ENCODE measurements around the gene CORO2B.

The CORO2B gene

DNA sequence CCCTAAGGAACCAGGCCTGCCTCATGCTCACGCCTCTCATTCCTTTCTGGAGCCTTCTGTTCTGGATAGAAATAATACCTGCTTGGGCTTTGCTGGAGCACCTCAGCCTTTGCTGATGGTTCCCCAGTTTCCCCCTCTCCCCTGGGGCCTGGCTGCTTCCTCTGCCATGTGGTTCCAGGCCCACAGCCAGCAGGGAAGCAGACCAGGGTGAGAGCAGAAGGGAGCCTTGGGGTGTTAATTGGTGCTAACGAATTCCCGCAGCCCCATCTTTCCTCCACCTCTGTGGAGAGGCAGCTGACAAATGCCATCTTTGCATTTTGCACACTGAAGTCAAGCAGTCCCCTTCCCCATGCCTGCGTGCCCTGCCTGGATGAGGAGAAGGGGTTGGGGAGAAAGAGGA is 13.1 kb upstream of the CORO2B start:
- intact Hi-C loops (cut with DNase I) = no loop called here
- peak in 1 of 42 donors; percentile 2 for DNase-seq

DNA sequence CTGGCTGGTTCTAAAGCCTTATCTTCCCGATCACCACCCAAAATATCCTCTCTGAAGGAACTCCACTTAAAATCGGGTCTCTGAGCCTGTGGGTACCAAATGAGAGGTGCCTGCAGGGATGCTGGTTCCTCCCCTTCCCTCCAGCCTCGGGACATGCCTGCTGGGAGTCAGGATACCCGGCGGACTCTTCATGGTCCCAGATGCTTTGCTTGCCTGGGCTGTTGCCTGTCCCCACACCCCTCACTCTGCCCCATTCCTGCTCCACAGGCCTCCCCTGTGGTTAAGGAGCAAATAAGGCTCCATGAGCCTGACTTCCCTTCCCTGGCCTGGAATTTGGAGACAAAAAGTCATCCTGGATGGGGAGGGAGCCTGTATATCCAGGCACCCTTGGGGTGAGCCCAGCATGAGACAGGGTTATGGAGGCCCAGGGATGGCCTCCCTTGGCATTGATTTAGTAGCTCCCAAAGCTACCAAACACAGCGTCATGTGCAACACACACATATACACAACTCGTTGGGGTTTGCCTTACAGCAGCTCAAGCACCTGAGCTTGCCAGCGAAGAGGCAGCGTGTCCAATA is 12.3 kb upstream of the CORO2B start:
- intact Hi-C loops (cut with DNase I) = no loop called here
- no peak for DNase-seq

DNA sequence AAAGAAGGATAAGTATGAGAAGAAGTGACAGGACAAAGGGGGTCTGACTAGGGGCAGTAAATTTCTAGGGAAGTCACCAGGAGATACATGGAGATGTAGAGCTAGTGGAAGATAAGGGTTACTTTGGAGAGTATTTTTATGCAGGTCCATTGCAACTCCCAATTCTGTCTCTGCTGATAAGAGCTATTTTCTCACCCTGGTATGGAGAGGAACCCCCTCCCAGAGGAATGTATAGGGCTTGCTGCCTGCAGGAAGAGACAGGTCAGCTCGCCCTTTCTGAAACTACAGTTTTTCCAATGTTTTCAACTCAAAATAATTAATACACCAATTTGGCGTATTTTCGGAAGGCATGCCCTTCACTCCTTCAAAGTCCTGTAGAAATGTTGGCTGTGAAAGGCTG is 11.4 kb upstream of the CORO2B start:
- intact Hi-C loops (cut with DNase I) = no loop called here
- DNase-seq = no peak

DNA sequence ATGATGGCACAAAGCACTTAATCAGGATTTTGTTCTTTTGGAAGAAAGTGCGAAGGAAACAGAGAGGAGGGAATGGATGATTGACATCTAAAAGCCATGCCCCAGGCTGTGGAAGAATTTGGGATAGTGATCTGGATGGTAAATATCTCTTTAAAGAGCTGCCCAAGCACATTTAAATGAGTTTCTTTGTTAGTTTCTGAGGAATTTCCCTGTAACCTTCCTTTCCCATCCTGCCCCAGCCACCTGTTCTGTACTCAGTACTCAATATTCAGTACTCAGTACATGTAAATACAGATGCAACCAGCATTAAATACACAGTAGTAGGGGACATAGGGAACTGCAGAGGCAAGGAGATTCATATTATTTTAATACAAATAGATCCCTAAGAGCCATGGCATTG is 7.8 kb upstream of the CORO2B start:
- DNase-seq = no peak
- intact Hi-C loops (cut with DNase I) = no loop called here

DNA sequence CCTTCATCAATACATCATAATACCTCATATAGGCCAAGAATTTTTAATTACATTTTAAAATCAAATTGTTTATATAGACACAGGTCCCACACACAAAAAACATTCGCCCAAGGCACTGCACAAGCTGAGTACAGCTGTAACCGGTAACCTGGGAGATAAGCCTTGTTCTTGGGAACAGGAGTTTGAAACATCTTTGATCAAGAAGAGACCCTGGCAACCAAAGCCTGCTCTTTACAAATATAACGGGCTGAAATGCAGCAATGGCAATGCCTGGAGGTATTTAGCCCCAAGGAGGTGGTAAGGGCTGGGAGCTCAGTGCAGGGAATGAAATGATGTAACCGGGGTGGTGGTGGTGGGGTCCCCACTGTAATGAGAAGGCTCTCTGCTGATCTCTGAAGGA is 7.2 kb upstream of the CORO2B start:
- DNase-seq = peak in 1 of 42 donors; percentile 0
- intact Hi-C loops (cut with DNase I) = no loop called here

DNA sequence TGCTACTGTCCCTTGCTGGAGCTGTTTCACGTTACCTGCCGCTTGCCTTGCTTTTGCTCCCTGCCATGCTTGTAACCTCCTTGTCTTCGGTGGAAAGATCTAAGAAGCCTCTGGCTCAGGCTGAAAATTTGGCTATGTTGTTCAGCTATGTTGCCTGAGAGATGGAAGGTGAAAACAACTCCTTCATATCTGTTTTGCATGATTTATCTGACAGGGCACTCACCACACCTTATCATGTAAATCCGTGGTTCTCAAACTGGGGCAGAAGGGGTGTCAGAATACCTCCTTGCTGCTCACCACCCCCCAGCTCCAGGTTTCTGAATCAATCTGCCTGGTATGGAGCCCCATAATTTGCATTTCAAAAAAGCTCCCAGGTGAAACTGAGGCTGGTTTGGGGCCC is 6.5 kb upstream of the CORO2B start:
- DNase-seq = peak in 6 of 42 donors; percentile 2 to 12 (median 3)
- intact Hi-C loops (cut with DNase I) = no loop called here

DNA sequence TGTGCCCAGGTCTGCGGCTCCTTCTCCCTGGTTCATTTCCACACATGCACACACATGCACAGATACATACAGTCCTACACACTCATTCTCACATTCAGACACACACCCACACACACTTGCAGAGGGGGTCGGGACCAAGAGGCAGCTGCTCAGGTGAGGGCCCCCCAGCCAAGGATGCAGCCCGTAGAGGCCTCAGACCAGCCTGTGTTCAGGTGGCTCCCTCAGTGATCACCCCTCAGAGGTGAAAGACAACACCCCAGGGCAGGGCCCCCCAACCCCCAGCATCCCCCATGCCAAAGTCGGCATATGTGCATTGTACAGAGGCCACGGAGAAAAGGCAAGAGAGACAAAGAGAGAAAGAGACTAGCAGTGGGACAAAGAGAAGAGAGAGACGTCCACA is 5.9 kb upstream of the CORO2B start:
- DNase-seq = peak in 5 of 42 donors; percentile 5 to 25 (median 7)
- intact Hi-C loops (cut with DNase I) = no loop called here

DNA sequence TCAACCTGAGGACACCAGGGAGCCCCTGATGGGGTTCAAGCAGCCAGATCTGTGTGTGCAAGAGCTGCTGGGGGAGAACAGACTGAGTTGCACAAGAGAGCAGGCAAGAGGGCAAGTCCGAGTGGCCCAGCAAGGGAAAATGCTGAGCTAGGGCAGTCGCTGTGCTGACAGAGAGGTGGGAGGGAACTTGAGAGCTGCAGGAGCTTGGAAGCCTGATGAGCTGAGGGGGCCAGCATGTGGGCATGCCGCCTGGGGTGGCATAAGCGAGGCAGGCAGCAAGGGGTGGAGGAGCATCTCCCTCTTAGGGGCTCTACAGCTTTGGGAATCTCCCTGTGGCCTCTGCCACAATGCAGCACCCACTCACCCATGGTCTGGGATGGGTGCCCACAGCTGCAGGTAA is 4.7 kb upstream of the CORO2B start:
- peak in 6 of 42 donors; percentile 10 to 64 (median 30) for DNase-seq
- intact Hi-C loops (cut with DNase I) = no loop called here

DNA sequence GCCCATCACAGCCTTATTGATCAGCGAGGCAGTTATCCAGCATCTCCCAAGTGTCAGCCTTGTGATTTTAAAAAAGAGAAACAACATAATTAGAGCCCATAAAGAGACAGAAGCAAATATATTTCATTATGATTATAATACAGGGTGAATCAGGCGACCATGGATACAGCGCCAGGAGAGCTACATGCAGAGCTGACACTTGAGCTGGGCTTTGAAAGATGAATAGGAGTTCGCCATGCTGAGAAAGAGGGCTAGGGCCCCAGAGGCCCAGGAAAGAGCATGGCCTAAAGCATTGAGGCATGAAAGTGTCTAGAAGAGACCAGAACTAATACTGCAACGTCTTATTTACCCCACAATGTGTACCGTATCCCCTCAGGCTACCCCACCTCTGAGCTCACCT is 4.2 kb upstream of the CORO2B start:
- intact Hi-C loops (cut with DNase I) = no loop called here
- no peak for DNase-seq

DNA sequence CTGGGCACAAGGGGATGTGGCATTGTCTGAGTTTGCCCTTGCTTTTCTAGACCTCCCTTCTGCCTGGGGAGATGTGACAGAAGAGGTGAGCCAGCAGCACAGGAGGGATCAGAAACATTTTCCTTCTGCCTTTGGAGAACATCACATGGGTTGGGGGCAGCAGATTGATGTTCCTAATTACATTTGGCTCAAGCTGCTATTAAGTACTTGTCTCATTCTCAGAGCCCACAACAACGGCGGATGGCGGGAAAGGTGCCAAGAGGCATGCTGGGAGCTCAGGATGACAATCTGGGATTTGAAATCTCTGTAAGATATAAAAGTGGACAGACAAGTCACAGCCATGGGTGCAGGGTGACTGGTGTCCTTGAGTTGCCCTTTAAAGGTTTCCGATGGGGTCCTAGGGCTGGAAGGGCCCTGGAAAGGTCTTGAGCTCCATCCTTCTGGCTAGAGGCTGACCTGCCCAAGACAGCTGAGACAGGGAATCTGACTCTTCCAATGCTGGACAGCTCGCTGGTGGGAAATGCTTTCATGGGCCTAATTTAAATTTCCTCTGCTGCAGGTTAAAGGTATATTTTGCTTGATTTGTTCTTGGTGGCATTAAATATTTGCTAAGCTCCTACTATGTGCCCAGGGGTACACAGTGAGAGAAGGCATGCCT is 2.4 kb upstream of the CORO2B start:
- intact Hi-C loops (cut with DNase I) = no loop called here
- DNase-seq = peak in 3 of 42 donors; percentile 21 to 37 (median 32)

DNA sequence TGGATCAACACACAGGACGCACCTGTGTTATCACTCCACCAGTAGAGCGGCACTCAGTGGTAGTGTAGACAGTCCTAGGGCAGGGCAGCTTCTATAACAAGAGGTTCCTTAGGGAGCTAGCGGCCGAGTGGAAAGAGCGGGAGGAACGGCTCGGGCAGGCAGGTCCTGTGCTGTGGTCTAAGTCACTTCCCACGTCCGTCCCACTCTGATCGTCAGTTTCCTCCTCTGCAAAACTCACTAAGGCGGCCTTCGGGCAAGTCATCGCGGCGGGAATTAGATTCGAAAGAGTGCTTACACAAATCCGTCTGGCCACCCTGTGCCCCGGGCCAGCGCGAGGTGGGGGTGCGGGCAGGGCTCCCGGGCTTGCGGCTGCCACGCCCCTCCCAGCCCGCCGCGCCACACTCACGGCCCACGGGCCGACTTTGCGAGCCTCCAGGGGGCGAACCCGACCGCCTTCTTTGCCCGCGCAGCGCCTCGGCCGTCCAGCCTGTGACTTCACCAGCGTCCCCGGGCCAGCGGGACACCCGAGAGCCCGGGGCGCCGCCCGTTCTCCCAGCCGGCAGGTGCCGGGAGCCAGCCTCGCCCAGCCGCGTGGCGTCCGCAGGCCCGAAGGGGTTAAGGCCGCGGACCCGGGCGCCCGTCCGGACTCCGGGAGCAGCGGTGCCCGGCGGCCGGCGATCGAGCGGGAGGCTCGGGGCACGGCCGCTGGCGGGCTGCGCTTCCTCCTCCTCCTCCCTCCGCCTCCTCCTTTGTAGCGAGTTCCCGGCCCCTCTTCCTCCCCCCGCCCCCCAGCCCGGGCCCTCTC is 416 bp upstream of the CORO2B start:
- intact Hi-C loops (cut with DNase I) = no loop called here
- DNase-seq = peak; percentile 61 to 93 (median 84)

DNA sequence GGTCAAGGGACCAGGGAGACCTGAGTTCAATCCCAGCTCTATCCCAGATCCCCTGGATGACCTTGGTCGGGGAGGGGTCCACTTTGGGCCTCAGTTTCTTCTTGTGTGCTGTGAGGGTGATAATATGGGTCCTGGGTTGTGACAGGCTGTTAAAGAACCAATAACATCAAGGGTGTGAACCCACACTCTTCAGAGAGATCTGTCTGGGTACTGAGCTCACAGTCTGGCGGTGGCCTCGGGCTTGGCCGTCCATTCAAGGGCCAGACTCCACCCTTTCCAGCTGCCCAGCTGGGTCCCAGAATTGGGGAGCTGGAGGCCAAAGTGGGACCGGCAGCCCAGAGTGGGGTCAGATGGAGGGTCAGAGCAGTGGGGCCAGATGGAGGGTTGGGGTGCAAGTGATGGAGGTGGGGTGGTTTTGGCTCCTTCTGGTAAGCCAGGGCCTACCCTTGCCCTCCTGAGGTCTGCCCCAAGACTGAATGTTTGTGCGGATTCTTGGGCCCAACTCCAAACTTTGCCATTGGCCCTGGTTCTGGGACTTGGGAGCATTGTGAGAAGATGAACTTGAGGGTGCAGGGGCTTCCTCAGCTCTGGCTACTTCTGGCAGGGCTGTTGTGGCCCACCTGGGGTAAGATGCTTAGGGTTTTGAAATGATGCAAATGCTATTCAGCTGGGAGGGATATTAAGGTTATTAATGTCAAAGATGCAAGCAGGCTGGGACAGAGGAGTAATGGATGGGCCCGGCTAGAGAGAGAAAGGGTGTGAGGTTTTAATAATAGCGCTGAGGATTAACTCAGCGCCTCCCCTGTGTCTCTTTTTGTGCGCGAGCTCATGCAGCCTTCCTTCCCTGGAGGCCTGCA is 1.5 kb downstream of the CORO2B start:
- peak in 8 of 42 donors; percentile 7 to 64 (median 36) for DNase-seq
- intact Hi-C loops (cut with DNase I) = loop anchor here (5.0 kb wide), 1 partner anchor 37 kb away; no protein-coding TSS in a partner anchor

DNA sequence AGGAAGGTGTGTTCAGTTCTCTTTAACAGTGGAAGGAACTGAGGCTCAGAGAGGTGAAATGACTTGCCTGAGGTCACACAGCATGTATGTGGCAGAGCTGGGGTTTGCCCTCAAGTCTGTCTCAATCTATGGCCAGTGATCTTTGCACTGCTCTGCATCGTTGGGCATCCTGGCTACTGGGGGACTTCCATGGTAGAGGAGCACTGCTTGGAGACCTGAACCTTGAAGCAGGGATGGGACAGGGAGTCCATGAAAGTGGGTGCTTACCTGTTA is 2.0 kb downstream of the CORO2B start:
- intact Hi-C loops (cut with DNase I) = loop anchor here (5.0 kb wide), 1 partner anchor 36 kb away; no protein-coding TSS in a partner anchor
- peak in 4 of 42 donors; percentile 8 to 29 (median 22) for DNase-seq

DNA sequence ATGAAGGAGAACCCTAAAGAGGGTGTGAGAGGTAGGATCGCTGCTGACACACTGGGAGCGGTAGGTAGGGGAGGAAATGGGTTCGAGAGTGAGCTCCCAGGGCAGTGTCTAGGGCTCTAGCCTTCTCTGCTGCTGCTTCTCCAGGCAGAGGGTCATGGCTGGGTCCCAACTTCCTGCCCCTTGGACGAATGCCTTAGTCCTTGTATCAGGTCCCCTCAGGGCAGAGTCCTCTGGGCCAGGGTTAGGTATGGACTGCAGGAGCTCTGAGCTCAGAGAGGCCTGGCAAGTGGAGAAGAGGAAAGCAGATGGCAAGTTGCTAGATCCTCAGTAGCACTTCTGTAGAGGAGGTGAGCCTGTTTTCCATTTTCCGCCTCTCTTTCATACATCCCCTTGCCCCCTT is 2.9 kb downstream of the CORO2B start:
- intact Hi-C loops (cut with DNase I) = loop anchor here (5.0 kb wide), 1 partner anchor 36 kb away; no protein-coding TSS in a partner anchor
- peak in 5 of 42 donors; percentile 0 to 30 (median 28) for DNase-seq

DNA sequence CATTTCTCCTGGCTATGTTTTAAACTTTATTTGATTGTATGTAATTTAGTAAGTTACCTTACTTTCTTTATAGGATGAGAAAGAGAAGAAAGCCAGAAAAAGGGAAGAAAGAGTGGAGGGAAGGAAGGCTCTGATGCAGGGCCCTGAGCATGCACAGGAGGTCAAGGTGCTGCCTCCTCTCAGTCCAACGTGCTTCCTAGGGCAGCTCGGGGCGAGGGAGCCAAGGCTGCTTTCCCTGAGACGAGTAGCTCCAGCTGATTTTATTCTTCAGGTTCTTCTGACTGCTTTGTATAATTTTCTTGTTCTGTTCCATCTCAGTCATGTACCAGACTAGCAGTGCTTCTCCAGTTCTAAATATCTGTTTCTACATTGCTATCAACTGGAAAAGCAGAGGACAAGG is 3.4 kb downstream of the CORO2B start:
- peak in 4 of 42 donors; percentile 5 to 31 (median 14) for DNase-seq
- intact Hi-C loops (cut with DNase I) = loop anchor here (5.0 kb wide), 1 partner anchor 35 kb away; no protein-coding TSS in a partner anchor

DNA sequence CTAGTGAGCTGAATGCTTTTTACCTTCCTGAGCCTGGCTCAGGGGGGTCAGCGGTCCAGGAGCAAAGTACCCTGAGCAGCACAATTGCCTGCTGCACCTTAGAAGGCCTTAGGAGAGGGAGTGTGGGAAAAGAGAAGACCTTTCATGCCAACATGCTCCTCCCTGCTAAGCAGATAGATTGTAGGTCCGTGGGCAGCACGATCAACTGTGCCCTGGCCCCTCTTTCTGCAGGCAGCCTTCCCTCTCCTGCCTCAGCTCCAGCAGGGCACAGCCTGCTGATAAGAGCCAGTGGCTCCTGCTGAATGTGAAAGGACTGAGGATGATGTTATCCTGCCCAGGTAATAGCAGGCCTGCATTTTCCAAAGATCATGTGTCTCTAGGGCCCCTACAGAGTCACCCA is 4.1 kb downstream of the CORO2B start:
- intact Hi-C loops (cut with DNase I) = loop anchor here (5.0 kb wide), 1 partner anchor 34 kb away; no protein-coding TSS in a partner anchor
- DNase-seq = peak in 3 of 42 donors; percentile 15 to 30 (median 22)

DNA sequence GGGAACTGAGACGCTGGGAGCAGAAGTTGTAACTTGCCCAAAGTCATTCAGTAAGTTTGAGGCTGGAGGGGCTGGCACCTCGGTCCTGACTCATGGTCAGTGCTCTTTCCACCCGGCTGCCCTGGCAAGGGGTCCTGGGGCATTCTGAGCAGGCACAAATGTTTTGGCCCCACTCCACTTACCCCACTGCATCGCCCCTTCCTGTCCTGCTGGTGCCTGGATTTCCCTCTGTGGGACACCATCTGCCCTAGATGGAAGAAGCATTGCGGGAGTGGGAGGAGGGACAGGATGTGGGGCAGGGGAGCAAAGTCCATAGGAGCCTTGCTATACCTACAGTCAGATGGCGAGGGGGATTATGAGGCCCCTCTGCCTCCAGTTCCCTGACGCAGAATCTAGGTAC is 4.5 kb downstream of the CORO2B start:
- intact Hi-C loops (cut with DNase I) = loop anchor here (5.0 kb wide), 1 partner anchor 34 kb away; no protein-coding TSS in a partner anchor
- DNase-seq = peak in 2 of 42 donors; percentile 17 to 28

DNA sequence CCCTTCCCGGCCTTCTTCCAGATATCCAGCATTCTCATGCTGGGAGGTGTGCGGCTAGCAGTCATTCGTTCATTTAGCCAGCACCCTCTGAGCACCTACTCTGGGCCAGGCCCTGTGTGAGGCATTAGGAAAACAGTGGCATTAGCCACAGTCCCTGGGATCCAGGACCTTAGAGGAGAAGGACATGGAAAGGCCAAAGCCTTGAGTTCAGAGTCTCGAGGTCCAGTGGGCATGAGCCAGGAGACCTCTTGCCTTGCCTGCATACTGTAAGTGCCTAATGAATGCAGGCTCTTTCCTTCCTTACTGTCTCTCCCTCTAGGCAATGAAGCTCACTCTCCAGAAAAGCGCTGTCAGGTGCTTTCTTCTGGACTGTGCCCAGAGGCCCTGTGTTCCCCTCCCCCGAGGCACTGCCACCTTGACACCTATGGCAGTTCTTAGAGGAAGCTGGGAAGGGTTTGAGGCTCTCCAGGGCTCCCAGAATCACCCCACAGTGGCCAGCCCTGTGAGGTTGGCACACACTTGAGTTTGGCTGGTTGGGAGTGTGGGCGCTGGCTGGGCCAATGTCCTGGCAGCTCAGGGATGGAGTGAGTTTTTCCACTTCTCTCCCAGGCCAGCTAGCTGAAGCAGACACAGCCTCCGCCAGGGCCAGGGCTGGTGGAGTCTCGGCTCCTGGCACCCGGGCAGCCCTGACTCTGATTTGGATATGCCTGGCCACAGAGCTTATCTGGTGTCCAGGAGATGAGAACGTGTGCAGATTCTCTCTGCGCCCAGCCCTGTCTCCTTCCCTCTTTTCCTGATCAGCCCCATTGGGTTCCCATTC is 5.4 kb downstream of the CORO2B start:
- DNase-seq = peak in 5 of 42 donors; percentile 9 to 48 (median 25)
- intact Hi-C loops (cut with DNase I) = loop anchor here (5.0 kb wide), 1 partner anchor 33 kb away; no protein-coding TSS in a partner anchor

All from head of caudate nucleus (tissue), 42 donors.